Loucy (cell line): ENCODE results near the gene WDR93.

Source experiments
- CTCF ChIP-seq: fragments of 200-600 bp; sonication (generic); conservative IDR thresholded peaks from 2 replicates; pipeline ENCODE4 v1.5.1; 2014; ENCODE audit warnings: mild to moderate bottlenecking, antibody characterized with exemption, low read length
- EZH2phosphoT487 ChIP-seq: fragments of 200-600 bp; IDR thresholded peaks from 2 replicates; pipeline ENCODE4 v1.6.1; 2018; ENCODE audit warnings: antibody characterized with exemption, mild to moderate bottlenecking, moderate library complexity, borderline replicate concordance

- no peak for TF ChIP-seq CTCF
- no peak for TF ChIP-seq EZH2phosphoT487
Observed at GRCh38 chr15:89704411-89704810, 13.8 kb downstream of the WDR93 start.
